Osteoblast (primary cell): ENCODE results near the gene ARHGEF1. TPM values are rescaled to one million over a fixed set of nuclear protein-coding genes. Genes with fewer than 3 reads are reported as not detected.

Experiments used
- DNase-seq: peaks from one replicate; pipeline ENCODE4 v3.0.0; 2011; ENCODE audit warnings: low spot score, mixed read lengths; ENCODE audit not compliant: insufficient read length; ENCODE audit errors: missing footprints
- H2AFZ ChIP-seq: 2 replicates; pipeline ENCODE4 v1.6.0; 2011; ENCODE audit warnings: mild to moderate bottlenecking, low read length
- H3K27ac ChIP-seq: 2 replicates; pipeline ENCODE4 v1.5.1; 2011; ENCODE audit warnings: mild to moderate bottlenecking, low read depth, low read length, moderate library complexity
- H3K27me3 ChIP-seq: 2 replicates; pipeline ENCODE4 v1.6.0; 2012; ENCODE audit warnings: mild to moderate bottlenecking, control low read depth, inconsistent platforms, low read length, moderate library complexity; ENCODE audit not compliant: insufficient read depth
- H3K36me3 ChIP-seq: 2 replicates; pipeline ENCODE4 v1.5.1; 2011; ENCODE audit warnings: mild to moderate bottlenecking, low read length, control low read depth, moderate library complexity; ENCODE audit not compliant: insufficient read depth
- H3K4me1 ChIP-seq: 2 replicates; pipeline ENCODE4 v1.5.1; 2011; ENCODE audit warnings: mild to moderate bottlenecking, low read length, control low read depth, moderate library complexity; ENCODE audit not compliant: insufficient read depth
- H3K4me2 ChIP-seq: 2 replicates; pipeline ENCODE4 v1.6.0; 2011; ENCODE audit warnings: mild to moderate bottlenecking, low read length; ENCODE audit not compliant: insufficient read depth
- H3K4me3 ChIP-seq: fragments of 200-600 bp; sonication (generic); 3 replicates; pipeline ENCODE4 v1.5.1; 2012; ENCODE audit warnings: mild to moderate bottlenecking, low read length, inconsistent platforms; ENCODE audit not compliant: insufficient read depth
- H3K79me2 ChIP-seq: 2 replicates; pipeline ENCODE4 v1.6.0; 2012; ENCODE audit warnings: mild to moderate bottlenecking, low read length, control low read depth, inconsistent platforms; ENCODE audit not compliant: insufficient read depth
- H3K9me3 ChIP-seq: 2 replicates; pipeline ENCODE4 v1.5.1; 2011; ENCODE audit warnings: low read depth, low read length, control low read depth
- H4K20me1 ChIP-seq: 2 replicates; pipeline ENCODE4 v1.6.0; 2012; ENCODE audit warnings: mild to moderate bottlenecking, low read length, control low read depth; ENCODE audit not compliant: insufficient read depth
- CTCF ChIP-seq: IDR thresholded peaks from 2 replicates; pipeline ENCODE4 v1.5.1; 2011; ENCODE audit warnings: mild to moderate bottlenecking, low read depth, low read length, moderate library complexity; ENCODE audit errors: extremely low read depth
- total RNA-seq: library from RNA; depleted of rRNA; stranded (reverse); fragments of >200 nt; gene quantifications from 2 replicates; pipeline ENCODE4 v1.2.3, GENCODE V29; 2012

Gene ARHGEF1
- total RNA-seq, 1 donor = 31.8 TPM

- no peak overlapping the region for H3K4me3 ChIP-seq
- TF ChIP-seq CTCF = no peak
- peaks cover 12% of the 10 kb centered on the region for H3K4me1 ChIP-seq
- H3K79me2 ChIP-seq = peaks cover 11% of the 10 kb centered on the region
- no peaks in the 10 kb centered on the region for H3K27me3 ChIP-seq
- no peak overlapping the region for H3K4me2 ChIP-seq
- H4K20me1 ChIP-seq = peaks cover 4% of the 10 kb centered on the region
- H3K36me3 ChIP-seq = no peaks in the 10 kb centered on the region
- DNase-seq = peak; percentile 37
- no peak overlapping the region for H3K27ac ChIP-seq
- H3K9me3 ChIP-seq = no peaks in the 10 kb centered on the region
- no peak overlapping the region for H2AFZ ChIP-seq
Observed at GRCh38 chr19:41880329-41880708, 2.7 kb upstream of the ARHGEF1 start.

GRCh38 chr19:41883463-41883820, 458 bp downstream of the ARHGEF1 start:
- H3K4me1 ChIP-seq = peaks cover 24% of the 10 kb centered on the region
- H3K27me3 ChIP-seq = no peaks in the 10 kb centered on the region
- H4K20me1 ChIP-seq = peaks cover 23% of the 10 kb centered on the region
- no peaks in the 10 kb centered on the region for H3K9me3 ChIP-seq
- peaks cover 33% of the 10 kb centered on the region for H3K79me2 ChIP-seq
- no peaks in the 10 kb centered on the region for H3K36me3 ChIP-seq
- peak overlapping the region; percentile 84 for H3K4me3 ChIP-seq
- no peak for TF ChIP-seq CTCF
- no peak for DNase-seq
- H3K27ac ChIP-seq = no peak overlapping the region
- H2AFZ ChIP-seq = peak overlapping the region; percentile 61
- H3K4me2 ChIP-seq = peak overlapping the region; percentile 98

GRCh38 chr19:41883821-41884733, 1.1 kb downstream of the ARHGEF1 start:
- peaks cover 36% of the 10 kb centered on the region for H3K79me2 ChIP-seq
- H3K27ac ChIP-seq = peak overlapping the region; percentile 81
- peaks cover 26% of the 10 kb centered on the region for H4K20me1 ChIP-seq

More at GRCh38 chr19:41883821-41884733, 1.1 kb downstream of the ARHGEF1 start:
- Histone ChIP-seq H3K9me3 (no peaks in the 10 kb centered on the region), H2AFZ (peak overlapping the region; percentile 91), H3K27me3 (no peaks in the 10 kb centered on the region), H3K4me3 (peak overlapping the region; percentile 84), H3K4me1 (peaks cover 24% of the 10 kb centered on the region), H3K4me2 (peak overlapping the region; percentile 98), H3K36me3 (peaks cover 3% of the 10 kb centered on the region)
- TF ChIP-seq CTCF = no peak
- DNase-seq = peak; percentile 100
